Ishikawa (cell line): ENCODE measurements around the gene CRYBG2.

Source experiments
- EGR1 ChIP-seq: IDR thresholded peaks from 2 replicates; pipeline ENCODE4 v1.6.1; 2012
- EP300 ChIP-seq: IDR thresholded peaks from 2 replicates; pipeline ENCODE4 v1.6.1; 2012; ENCODE audit warnings: borderline replicate concordance
- MAX ChIP-seq: IDR thresholded peaks from 2 replicates; pipeline ENCODE4 v1.6.1; 2012
- RAD21 ChIP-seq: IDR thresholded peaks from 2 replicates; pipeline ENCODE4 v1.6.1; 2012; ENCODE audit warnings: low read depth
- TAF1 ChIP-seq: IDR thresholded peaks from 2 replicates; pipeline ENCODE4 v1.6.1; 2012; ENCODE audit warnings: low read depth, mild to moderate bottlenecking
- ZBTB7A ChIP-seq: IDR thresholded peaks from 2 replicates; pipeline ENCODE4 v1.6.1; 2012; ENCODE audit warnings: low read depth

DNA sequence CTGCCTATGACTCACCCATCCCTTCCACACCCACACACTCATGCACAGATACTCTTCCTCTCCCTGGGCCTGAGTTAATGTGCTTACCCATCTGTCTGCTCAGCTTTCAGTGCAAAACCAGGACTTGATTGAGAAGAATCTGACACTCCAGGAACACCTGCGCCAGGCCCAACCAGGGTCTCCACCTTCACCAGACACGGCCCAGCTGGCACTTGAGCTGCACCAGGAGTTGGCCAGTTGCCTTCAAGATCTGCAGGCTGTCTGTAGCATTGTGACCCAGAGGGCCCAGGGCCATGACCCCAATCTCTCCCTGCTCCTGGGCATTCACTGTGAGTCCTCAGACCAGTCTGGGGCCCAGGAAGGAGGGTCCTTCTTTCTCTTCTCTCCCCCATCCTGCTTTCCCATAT is 77.5 kb downstream of the CRYBG2 start:
- TF ChIP-seq EP300 (no peak), EGR1 (no peak), TAF1 (no peak), RAD21 (no peak), ZBTB7A (no peak), MAX (no peak)
